Measurements from ENCODE around the gene DCAF8L2. TPM values are rescaled to one million over a fixed set of nuclear protein-coding genes. Genes with fewer than 3 reads are reported as not detected.

Gene DCAF8L2
- total and polyA plus RNA-seq, 10 of the 15 experiments (the other 5 are each of a cell fraction or from before 2014, with no cell fraction given) = not detected

DNA sequence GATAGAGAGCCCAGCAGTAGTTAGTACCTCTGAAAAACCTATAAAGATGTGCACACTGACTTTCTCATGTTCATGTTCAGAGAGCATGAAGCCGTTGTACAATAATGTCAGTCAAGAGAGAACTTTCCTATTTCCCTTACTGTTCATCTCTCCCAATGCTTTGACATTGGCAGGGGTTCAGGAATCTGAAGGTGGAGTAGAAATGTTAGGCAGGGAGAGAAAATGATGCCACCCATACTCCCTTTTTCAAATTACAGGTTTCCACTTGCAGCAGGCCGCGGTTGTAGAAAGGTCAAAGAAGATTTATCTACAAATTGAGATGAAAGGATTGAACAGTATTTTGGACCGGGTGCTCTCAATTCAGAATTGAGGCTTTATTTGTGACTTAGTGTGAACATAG, 84.3 kb downstream of the DCAF8L2 start (continued):
- TF ChIP-seq NFYB (IDR thresholded peaks at IDR 0.05; ENCODE audit: insufficient read depth, low read depth, low read length) (no peak), NR2C2 (IDR thresholded peaks at IDR 0.05; ENCODE audit: borderline replicate concordance, control insufficient read depth, insufficient read length, low read depth) (no peak)
- TF ChIP-seq, protein P1, sequence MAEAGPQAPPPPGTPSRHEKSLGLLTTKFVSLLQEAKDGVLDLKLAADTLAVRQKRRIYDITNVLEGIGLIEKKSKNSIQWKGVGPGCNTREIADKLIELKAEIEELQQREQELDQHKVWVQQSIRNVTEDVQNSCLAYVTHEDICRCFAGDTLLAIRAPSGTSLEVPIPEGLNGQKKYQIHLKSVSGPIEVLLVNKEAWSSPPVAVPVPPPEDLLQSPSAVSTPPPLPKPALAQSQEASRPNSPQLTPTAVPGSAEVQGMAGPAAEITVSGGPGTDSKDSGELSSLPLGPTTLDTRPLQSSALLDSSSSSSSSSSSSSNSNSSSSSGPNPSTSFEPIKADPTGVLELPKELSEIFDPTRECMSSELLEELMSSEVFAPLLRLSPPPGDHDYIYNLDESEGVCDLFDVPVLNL (IDR thresholded peaks at IDR 0.05; ENCODE audit: low read depth, low read length) = no peak

DNA sequence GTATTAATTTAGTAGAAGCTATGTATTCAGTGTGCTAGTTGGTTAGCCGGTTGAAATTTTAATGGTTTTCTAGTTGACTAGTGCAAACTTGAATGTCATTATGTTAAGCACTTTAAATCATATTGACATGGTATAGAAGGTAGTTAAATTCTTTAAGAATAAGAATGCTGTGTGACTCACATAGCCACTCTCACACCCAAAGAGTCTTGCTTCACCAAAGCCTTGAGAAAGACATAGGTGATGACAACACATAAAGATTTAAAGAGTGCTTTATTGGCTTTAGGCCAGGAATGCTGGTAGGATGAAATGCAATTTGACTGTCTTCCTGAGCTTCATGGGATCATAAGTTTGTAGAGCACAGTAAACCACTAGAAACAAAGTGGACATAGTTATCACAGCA, 85.3 kb downstream of the DCAF8L2 start:
- Histone ChIP-seq H3K9me3 (replicated peaks; ENCODE audit: control insufficient read depth, insufficient read depth, low read length) (no peaks in the 10 kb centered on the region), H3K36me3 (ENCODE audit: control insufficient read depth in 2 of 2, insufficient read depth in 2 of 2, low read length in 1 of 2) (no peaks in the 10 kb centered on the region), H2AFZ (ENCODE audit: control insufficient read depth, low read depth, low read length) (no peak overlapping the region), H3K27me3 (replicated peaks in 1 of 2; ENCODE audit: control insufficient read depth in 2 of 2, insufficient read depth in 2 of 2, low read length in 1 of 2) (no peaks in the 10 kb centered on the region), H3K79me2 (ENCODE audit: control insufficient read depth, insufficient read depth, low read length) (no peaks in the 10 kb centered on the region), H3K27ac (ENCODE audit: control insufficient read depth, insufficient read depth) (no peak overlapping the region), H3K4me2 (ENCODE audit: control insufficient read depth, insufficient read depth) (no peak overlapping the region), H4K20me1 (ENCODE audit: control insufficient read depth, insufficient read depth) (no peaks in the 10 kb centered on the region), H3K4me3 (no peak overlapping the region), H3K4me1 (ENCODE audit: control insufficient read depth, insufficient read depth, low read length) (no peaks in the 10 kb centered on the region), H3K9ac (ENCODE audit: control insufficient read depth, insufficient read depth, low read length) (no peak overlapping the region)
- POLR2A ChIA-PET = no interaction called here
- RAD21 ChIA-PET (ENCODE audit: unreplicated experiment) = no interaction called here
- FAIRE-seq = no peak
- no TSS peak for BruUV-seq (replicated peaks)
- 100% methylated on average over 1 of the region's 1 CpG for WGBS (ENCODE audit: insufficient coverage, insufficient replicate concordance, low lambda C conversion rate, missing lambda C conversion rate)
- in situ Hi-C loops (cut with MboI) = no loop called here
- intact Hi-C loops (cut with micrococcal nuclease; ENCODE audit: unreplicated experiment) = no loop called here
- TF ChIP-seq CHD4 (IDR thresholded peaks at IDR 0.05) (no peak), ZNF274 (IDR thresholded peaks at IDR 0.05; ENCODE audit: insufficient read depth, insufficient read length) (no peak), ETV6 (conservative IDR thresholded peaks at IDR 0.05 in 1 of 2, IDR thresholded peaks at IDR 0.05 in 1 of 2; ENCODE audit: borderline replicate concordance in 1 of 2, low read depth in 1 of 2) (no peak)
- TF ChIP-seq, protein P2, sequence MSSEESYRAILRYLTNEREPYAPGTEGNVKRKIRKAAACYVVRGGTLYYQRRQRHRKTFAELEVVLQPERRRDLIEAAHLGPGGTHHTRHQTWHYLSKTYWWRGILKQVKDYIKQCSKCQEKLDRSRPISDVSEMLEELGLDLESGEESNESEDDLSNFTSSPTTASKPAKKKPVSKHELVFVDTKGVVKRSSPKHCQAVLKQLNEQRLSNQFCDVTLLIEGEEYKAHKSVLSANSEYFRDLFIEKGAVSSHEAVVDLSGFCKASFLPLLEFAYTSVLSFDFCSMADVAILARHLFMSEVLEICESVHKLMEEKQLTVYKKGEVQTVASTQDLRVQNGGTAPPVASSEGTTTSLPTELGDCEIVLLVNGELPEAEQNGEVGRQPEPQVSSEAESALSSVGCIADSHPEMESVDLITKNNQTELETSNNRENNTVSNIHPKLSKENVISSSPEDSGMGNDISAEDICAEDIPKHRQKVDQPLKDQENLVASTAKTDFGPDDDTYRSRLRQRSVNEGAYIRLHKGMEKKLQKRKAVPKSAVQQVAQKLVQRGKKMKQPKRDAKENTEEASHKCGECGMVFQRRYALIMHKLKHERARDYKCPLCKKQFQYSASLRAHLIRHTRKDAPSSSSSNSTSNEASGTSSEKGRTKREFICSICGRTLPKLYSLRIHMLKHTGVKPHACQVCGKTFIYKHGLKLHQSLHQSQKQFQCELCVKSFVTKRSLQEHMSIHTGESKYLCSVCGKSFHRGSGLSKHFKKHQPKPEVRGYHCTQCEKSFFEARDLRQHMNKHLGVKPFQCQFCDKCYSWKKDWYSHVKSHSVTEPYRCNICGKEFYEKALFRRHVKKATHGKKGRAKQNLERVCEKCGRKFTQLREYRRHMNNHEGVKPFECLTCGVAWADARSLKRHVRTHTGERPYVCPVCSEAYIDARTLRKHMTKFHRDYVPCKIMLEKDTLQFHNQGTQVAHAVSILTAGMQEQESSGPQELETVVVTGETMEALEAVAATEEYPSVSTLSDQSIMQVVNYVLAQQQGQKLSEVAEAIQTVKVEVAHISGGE (CRISPR knock-in tag; IDR thresholded peaks at IDR 0.05) = no peak
- no peak for DNase-seq (ENCODE audit: low read depth, low spot score)
- CTCF ChIA-PET = no interaction called here
- no peak for ATAC-seq
- SMC1A ChIA-PET (ENCODE audit: uncharacterized antibody, unreplicated experiment) = no interaction called here

All from GM12878 (cell line).